SK-N-MC (cell line): ENCODE results near the gene HPRT1.

Source experiments
- EZH2 ChIP-seq: fragments of 200-600 bp; sonication (generic); IDR thresholded peaks from one replicate; pipeline ENCODE4 v1.6.1; 2017; ENCODE audit warnings: antibody characterized with exemption
- POLR2AphosphoS5 ChIP-seq: IDR thresholded peaks from 2 replicates; pipeline ENCODE4 v1.6.1; 2012; ENCODE audit warnings: mild to moderate bottlenecking, low read depth, low read length, borderline replicate concordance

GRCh38 chrX:134544513-134545151, 84.7 kb downstream of the HPRT1 start:
- TF ChIP-seq EZH2 (no peak), POLR2AphosphoS5 (peak; percentile 22; the same call in 1 of the 2 replicates)
